LNCAP (cell line): ENCODE results near the gene PTPN4.

Source experiments
- CTCF ChIP-seq: fragments of 450-650 bp; IDR thresholded peaks from 2 replicates; pipeline ENCODE4 v1.5.1; 2017; ENCODE audit warnings: mild to moderate bottlenecking

The PTPN4 gene

GRCh38 chr2:119910566-119910965 lies 150.8 kb downstream of the PTPN4 start:
- TF ChIP-seq CTCF: no peak

GRCh38 chr2:119914266-119914665 lies 154.5 kb downstream of the PTPN4 start:
- no peak for TF ChIP-seq CTCF

GRCh38 chr2:119921825-119922224 lies 162.1 kb downstream of the PTPN4 start:
- TF ChIP-seq CTCF: no peak

GRCh38 chr2:119922699-119923098 lies 163.0 kb downstream of the PTPN4 start:
- no peak for TF ChIP-seq CTCF

- TF ChIP-seq CTCF: no peak
These were observed 169.8 kb downstream of the PTPN4 start for GRCh38 chr2:119929537-119929936.

- TF ChIP-seq CTCF: no peak
These were observed 173.1 kb downstream of the PTPN4 start for GRCh38 chr2:119932809-119933208.

- TF ChIP-seq CTCF: no peak
These were observed 174.6 kb downstream of the PTPN4 start for GRCh38 chr2:119934319-119934718.

- no peak for TF ChIP-seq CTCF
These were observed 178.0 kb downstream of the PTPN4 start for GRCh38 chr2:119937680-119938079.
